Uterus (tissue), 4 donors: ENCODE measurements around the gene HOXC12. TPM values are rescaled to one million over a fixed set of nuclear protein-coding genes. Genes with fewer than 3 reads are reported as not detected.

ENCODE experiments used
- DNase-seq, 2 donors: peaks; one replicate each; pipeline ENCODE4 v3.0.0-alpha.2; 2019 to 2020
- H3K27ac ChIP-seq, 2 donors: fragments of 200-600 bp; sonication (generic); 1 replicate in 1 of 2; 2 replicates in 1 of 2; pipeline ENCODE4 v1.5.1; 2016 to 2018
- H3K27me3 ChIP-seq, 2 donors: fragments of 200-600 bp; sonication (generic); one replicate each; pipeline ENCODE4 v1.5.1; 2018 to 2019; ENCODE audit warnings: control low read depth in 1 of 2
- H3K36me3 ChIP-seq, 2 donors: fragments of 200-600 bp; sonication (generic); one replicate each; pipeline ENCODE4 v1.5.1; 2019; ENCODE audit warnings: control low read depth in 1 of 2
- H3K4me1 ChIP-seq, 2 donors: fragments of 200-600 bp; sonication (generic); one replicate each; pipeline ENCODE4 v1.5.1; 2018 to 2019; ENCODE audit warnings: control low read depth in 1 of 2
- H3K4me3 ChIP-seq, 2 donors: fragments of 200-600 bp; sonication (generic); 1 replicate in 1 of 2; 2 replicates in 1 of 2; pipeline ENCODE4 v1.5.1; 2018 to 2019; ENCODE audit warnings: mild to moderate bottlenecking in 1 of 2
- H3K9me3 ChIP-seq, 2 donors: fragments of 200-600 bp; sonication (generic); one replicate each; pipeline ENCODE4 v1.5.1; 2019; ENCODE audit warnings: control low read depth in 1 of 2
- CTCF ChIP-seq, 4 experiments: fragments of 200-600 bp in 2 of 4; fragments of 450-650 bp in 2 of 4; sonication (generic) in 2 of 4; IDR thresholded peaks; one replicate each; pipeline ENCODE4 v1.5.1; 2016 to 2019; ENCODE audit warnings: antibody characterized with exemption in 4 of 4, mild to moderate bottlenecking in 2 of 4, moderate library complexity in 1 of 4
- POLR2A ChIP-seq, 2 donors: fragments of 450-650 bp; IDR thresholded peaks; one replicate each; pipeline ENCODE4 v1.6.1; 2016; ENCODE audit warnings: antibody characterized with exemption in 2 of 2, mild to moderate bottlenecking in 1 of 2, moderate library complexity in 1 of 2
- intact Hi-C: fragments of 100-400 bp; cut with DNase I; formaldehyde crosslinking; loops from one replicate; pipeline ENCODE4 v1.15.1; 2023; ENCODE audit warnings: low total_unique reads
- total RNA-seq, 4 donors: library from RNA; depleted of rRNA in 3 of 4; stranded (reverse); fragments of >200 nt in 3 of 4; gene quantifications; one replicate each; pipeline versions ENCODE4 v1.1.0 to v1.2.4, GENCODE V29; 2014 to 2023
- donor health status: DM: yes; HTN: yes; CAD: no.

The HOXC12 gene
- total RNA-seq, 4 donors from 2014 or later = not detected

DNA sequence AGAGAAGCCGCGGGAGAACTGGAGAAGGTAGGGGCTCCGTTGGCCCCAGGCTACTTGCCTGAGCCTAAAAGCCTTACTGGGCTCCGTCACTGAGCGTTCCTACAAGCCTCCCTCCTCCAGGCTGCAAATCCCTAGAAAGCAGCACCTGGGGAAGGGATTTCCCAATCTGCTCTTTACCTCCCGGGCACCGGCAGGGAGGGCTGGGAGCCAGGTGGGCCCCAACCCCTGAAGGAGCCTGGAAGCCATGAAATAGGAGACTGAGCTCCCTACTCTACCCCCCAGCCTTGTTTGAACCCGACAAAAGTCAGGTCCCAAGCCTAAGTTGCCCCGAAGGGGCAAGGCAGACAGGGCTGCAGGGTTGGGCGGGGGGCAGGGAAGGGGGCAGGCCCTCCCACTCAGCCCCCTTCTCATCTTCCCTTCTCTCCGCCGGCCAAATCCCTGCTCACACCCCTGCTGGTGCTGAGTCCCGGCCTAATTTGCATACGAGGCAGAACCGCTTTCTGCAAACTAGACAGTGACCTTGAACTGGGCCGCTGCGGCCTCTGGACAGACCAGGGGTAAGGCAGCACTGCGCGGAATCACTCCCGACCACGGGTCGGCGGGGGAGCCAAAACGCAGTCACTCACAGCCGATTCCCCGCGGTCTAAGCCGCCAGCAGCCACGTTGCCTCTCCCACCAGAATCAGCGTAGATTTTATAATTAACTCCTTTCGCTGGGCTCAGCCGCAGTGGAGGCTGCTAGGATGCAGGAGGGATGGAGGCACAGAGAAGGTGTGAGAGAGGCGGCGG is 3.7 kb upstream of the HOXC12 start:
- H3K27me3 ChIP-seq = peaks cover 26 to 81% of the 10 kb centered on the region in 2 donors
- H3K36me3 ChIP-seq = no peaks in the 10 kb centered on the region
- no peak overlapping the region for H3K27ac ChIP-seq
- intact Hi-C loops = no loop called here
- no peaks in the 10 kb centered on the region for H3K9me3 ChIP-seq
- H3K4me3 ChIP-seq = no peak overlapping the region
- TF ChIP-seq POLR2A (IDR thresholded peaks at IDR 0.05) (no peak), CTCF (IDR thresholded peaks at IDR 0.05) (no peak)
- no peaks in the 10 kb centered on the region for H3K4me1 ChIP-seq
- peak in 1 of 2 donors; percentile 11 for DNase-seq

GRCh38 chr12:53951577-53952334 is 2.9 kb upstream of the HOXC12 start:
- Histone ChIP-seq H3K9me3 (no peaks in the 10 kb centered on the region), H3K27me3 (peaks cover 31 to 77% of the 10 kb centered on the region in 2 donors)
- peak in 1 of 2 donors; percentile 12 for DNase-seq

DNA sequence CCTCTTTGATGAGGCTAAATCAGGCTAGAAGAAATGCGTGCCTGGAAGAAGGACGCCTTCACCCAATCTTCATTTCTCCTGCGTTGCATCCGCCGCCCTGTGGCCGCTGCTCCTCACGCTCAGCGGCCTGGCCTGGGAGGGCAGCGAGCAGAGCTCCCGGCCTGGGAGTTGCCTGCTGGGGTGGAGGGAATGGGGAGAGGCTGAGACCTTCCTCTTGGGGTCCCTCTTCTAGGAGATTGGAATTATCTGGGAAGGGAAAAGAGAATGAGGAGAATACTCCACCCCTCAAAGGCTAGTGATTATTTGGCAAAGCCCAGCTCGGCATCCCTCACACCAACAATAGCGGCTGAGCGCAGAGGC is 2.4 kb upstream of the HOXC12 start:
- H3K27me3 ChIP-seq = peaks cover 31 to 77% of the 10 kb centered on the region in 2 donors
- H3K36me3 ChIP-seq = no peaks in the 10 kb centered on the region
- no peaks in the 10 kb centered on the region for H3K9me3 ChIP-seq
- no peak for DNase-seq
- no peaks in the 10 kb centered on the region for H3K4me1 ChIP-seq
- TF ChIP-seq POLR2A (IDR thresholded peaks at IDR 0.05) = no peak
- no peak for TF ChIP-seq CTCF (IDR thresholded peaks at IDR 0.05)
- H3K27ac ChIP-seq = no peak overlapping the region
- intact Hi-C loops = no loop called here
- H3K4me3 ChIP-seq = no peak overlapping the region

More at GRCh38 chr12:53951577-53952334, 2.9 kb upstream of the HOXC12 start:
- intact Hi-C loops = no loop called here
- Histone ChIP-seq H3K27ac (no peak overlapping the region), H3K36me3 (no peaks in the 10 kb centered on the region), H3K4me3 (no peak overlapping the region), H3K4me1 (no peaks in the 10 kb centered on the region)
- TF ChIP-seq POLR2A (IDR thresholded peaks at IDR 0.05) (no peak), CTCF (IDR thresholded peaks at IDR 0.05) (no peak)

GRCh38 chr12:53952871-53953734 is 1.6 kb upstream of the HOXC12 start:
- Histone ChIP-seq H3K4me1 (no peaks in the 10 kb centered on the region), H3K36me3 (no peaks in the 10 kb centered on the region), H3K27me3 (peaks cover 31 to 84% of the 10 kb centered on the region in 2 donors), H3K9me3 (no peaks in the 10 kb centered on the region), H3K4me3 (no peak overlapping the region), H3K27ac (no peak overlapping the region)
- intact Hi-C loops = no loop called here
- TF ChIP-seq CTCF (IDR thresholded peaks at IDR 0.05) = no peak
- TF ChIP-seq POLR2A (IDR thresholded peaks at IDR 0.05) = no peak
- peak in 1 of 2 donors; percentile 13 for DNase-seq
